ENCODE measurements around the gene NOVA2. TPM values are rescaled to one million over a fixed set of nuclear protein-coding genes. Genes with fewer than 3 reads are reported as not detected.

NOVA2 gene
- total and polyA plus RNA-seq, 2 of the 8 experiments (the other 6 are each of a cell fraction or from before 2014, with no cell fraction given): 3.2 to 24.6 TPM

GRCh38 chr19:46014941-46015686 is 41.4 kb upstream of the NOVA2 start (continued):
- TF ChIP-seq POLR2A (IDR thresholded peaks at IDR 0.05; ENCODE audit: control extremely low read depth in 1 of 2, low read depth in 2 of 2, low read length in 2 of 2) (peak in 1 of 2 experiments; percentile 53; a peak in 1 of 3 replicates), TAF7 (optimal IDR thresholded peaks at IDR 0.05; ENCODE audit: borderline replicate concordance, low read depth, low read length) (peak; percentile 33), SAP30 (IDR thresholded peaks at IDR 0.05; ENCODE audit: insufficient read depth, insufficient replicate concordance, low read length) (no peak), SIX5 (IDR thresholded peaks at IDR 0.05; ENCODE audit: low read depth, low read length) (no peak), RNF2 (IDR thresholded peaks at IDR 0.05; ENCODE audit: borderline replicate concordance, low read depth, low read length, missing control alignments, poor library complexity, severe bottlenecking) (peak; percentile 5)
